AG09309 (cell line): Measurements from ENCODE around the gene NANOG.
"Not testable (repeated sequence)": the region's sequence is repeated elsewhere in the genome, so short reads cannot be mapped to it uniquely, and the experiment has no call there.

ENCODE experiments used
- DNase-seq: peaks from one replicate; pipeline ENCODE4 v3.0.0-alpha.2; 2010; ENCODE audit warnings: low read depth
- H3K4me3 ChIP-seq: 2 replicates; pipeline ENCODE4 v1.5.1; 2011; ENCODE audit warnings: mild to moderate bottlenecking, low read depth, low read length, moderate library complexity; ENCODE audit not compliant: control insufficient read depth
- TF ChIP-seq, protein P1 (sequence below): IDR thresholded peaks from 2 replicates; pipeline ENCODE4 v1.5.1; 2011; ENCODE audit warnings: mild to moderate bottlenecking, low read depth, low read length, inconsistent platforms; ENCODE audit not compliant: insufficient read depth, control insufficient read depth; ENCODE audit errors: missing control alignments

The NANOG gene

GRCh38 chr12:7787574-7788293 lies 1.5 kb upstream of the NANOG start:
- no peak for DNase-seq
- no peak overlapping the region for H3K4me3 ChIP-seq
- TF ChIP-seq, protein P1, sequence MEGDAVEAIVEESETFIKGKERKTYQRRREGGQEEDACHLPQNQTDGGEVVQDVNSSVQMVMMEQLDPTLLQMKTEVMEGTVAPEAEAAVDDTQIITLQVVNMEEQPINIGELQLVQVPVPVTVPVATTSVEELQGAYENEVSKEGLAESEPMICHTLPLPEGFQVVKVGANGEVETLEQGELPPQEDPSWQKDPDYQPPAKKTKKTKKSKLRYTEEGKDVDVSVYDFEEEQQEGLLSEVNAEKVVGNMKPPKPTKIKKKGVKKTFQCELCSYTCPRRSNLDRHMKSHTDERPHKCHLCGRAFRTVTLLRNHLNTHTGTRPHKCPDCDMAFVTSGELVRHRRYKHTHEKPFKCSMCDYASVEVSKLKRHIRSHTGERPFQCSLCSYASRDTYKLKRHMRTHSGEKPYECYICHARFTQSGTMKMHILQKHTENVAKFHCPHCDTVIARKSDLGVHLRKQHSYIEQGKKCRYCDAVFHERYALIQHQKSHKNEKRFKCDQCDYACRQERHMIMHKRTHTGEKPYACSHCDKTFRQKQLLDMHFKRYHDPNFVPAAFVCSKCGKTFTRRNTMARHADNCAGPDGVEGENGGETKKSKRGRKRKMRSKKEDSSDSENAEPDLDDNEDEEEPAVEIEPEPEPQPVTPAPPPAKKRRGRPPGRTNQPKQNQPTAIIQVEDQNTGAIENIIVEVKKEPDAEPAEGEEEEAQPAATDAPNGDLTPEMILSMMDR, result no peak

DNA sequence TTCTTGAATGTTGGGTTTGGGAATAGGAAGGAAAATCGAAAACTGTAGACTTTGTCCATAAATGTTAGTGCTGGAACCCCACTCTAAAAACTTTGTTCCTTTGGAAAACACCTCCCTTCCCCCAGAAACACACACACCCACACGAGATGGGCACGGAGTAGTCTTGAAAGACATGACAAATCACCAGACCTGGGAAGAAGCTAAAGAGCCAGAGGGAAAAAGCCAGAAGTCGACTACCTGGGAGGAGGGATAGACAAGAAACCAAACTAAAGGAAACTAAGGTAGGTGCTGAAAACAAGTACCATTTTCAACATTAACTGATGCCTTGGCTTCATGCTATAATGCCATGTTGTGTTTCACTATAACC lies 925 bp upstream of the NANOG start:
- no peak overlapping the region for H3K4me3 ChIP-seq
- no peak for DNase-seq
- TF ChIP-seq, protein P1, result no peak

- TF ChIP-seq, protein P1, result no peak
- no peak overlapping the region for H3K4me3 ChIP-seq
- no peak for DNase-seq
Observed at GRCh38 chr12:7793211-7793610, 4.0 kb downstream of the NANOG start.

GRCh38 chr12:7797269-7797668 lies 8.1 kb downstream of the NANOG start:
- not testable (repeated sequence) for H3K4me3 ChIP-seq, DNase-seq

GRCh38 chr12:7797698-7798398 lies 8.6 kb downstream of the NANOG start:
- no peak for DNase-seq
- no peak overlapping the region for H3K4me3 ChIP-seq
- TF ChIP-seq, protein P1, result no peak

DNA sequence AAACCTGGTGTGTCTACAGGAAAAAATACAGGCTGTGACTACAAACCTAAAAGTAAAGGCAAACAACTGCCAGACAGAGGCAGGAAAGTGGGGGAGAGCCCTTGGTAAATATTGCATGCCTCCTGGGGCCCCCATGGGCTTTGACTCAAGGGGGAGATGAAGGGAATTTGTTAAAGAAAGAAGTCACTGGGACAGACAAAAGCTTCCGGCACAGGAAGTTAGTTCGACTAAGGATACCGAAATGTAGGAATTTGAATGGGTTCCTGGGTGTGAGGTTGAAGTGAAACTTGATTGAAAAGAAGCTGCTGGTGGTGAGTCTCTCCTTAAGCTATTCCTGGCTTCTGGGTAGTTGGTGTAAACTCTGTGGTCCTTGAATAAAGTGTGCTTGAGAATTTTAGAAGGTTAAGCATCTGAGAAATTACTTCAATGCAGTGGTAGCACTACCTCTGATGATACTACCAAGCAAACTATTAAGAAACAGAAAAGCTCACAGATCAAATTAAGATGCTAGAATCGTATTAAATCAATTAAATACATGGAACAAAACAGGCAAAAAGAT lies 9.6 kb downstream of the NANOG start:
- H3K4me3 ChIP-seq, DNase-seq: not testable (repeated sequence)

DNA sequence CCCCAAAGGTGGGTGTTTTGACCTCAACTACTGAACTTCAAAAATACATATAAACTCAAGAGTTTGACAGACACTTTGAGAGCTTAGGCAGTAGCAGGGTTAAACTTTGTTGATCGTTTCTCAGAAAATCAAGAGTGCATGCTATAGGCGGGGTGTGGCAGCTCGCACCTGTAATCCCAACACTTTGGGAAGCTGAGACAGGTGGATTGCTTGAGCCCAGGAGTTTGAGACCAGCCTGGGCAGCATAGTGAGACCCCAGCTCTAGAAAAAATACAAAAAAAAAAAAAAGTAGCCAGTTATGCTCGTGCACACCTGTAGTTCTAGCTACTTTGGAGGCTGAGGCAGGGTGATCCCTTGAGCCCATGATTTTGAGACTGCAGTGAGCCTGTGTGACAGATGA lies 12.3 kb downstream of the NANOG start:
- no peak for DNase-seq
- no peak overlapping the region for H3K4me3 ChIP-seq
- TF ChIP-seq, protein P1, result no peak

GRCh38 chr12:7806319-7806718 lies 17.1 kb downstream of the NANOG start:
- DNase-seq, H3K4me3 ChIP-seq: not testable (repeated sequence)
